AG08395 (cell line): ENCODE data around the gene OR4F17.
"Not testable (repeated sequence)": the region's sequence is repeated elsewhere in the genome, so short reads cannot be mapped to it uniquely, and the experiment has no call there.

Experiments
- DNase-seq: peaks from one replicate; pipeline ENCODE4 v3.0.0; 2012; ENCODE audit warnings: mixed read lengths, low spot score

OR4F17 gene, protein sequence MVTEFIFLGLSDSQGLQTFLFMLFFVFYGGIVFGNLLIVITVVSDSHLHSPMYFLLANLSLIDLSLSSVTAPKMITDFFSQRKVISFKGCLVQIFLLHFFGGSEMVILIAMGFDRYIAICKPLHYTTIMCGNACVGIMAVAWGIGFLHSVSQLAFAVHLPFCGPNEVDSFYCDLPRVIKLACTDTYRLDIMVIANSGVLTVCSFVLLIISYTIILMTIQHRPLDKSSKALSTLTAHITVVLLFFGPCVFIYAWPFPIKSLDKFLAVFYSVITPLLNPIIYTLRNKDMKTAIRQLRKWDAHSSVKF

DNA sequence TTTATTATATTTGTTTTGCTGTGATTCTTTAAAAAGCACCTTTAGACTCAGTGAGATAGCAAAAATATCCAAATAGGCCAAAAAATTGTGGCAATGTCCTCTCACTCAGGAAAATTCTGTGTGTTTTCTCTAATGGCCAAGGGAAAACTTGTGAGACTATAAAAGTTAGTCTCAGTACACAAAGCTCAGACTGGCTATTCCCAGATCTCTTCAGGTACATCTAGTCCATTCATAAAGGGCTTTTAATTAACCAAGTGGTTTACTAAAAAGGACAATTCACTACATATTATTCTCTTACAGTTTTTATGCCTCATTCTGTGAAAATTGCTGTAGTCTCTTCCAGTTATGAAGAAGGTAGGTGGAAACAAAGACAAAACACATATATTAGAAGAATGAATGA lies at the start of gene OR4F17:
Gene OR4F17 (plus strand): TSS at position 301 of the 400 bp plus-strand sequence. CDS start 3,575 bp downstream, outside the sequence.
- DNase-seq = not testable (repeated sequence)

DNA sequence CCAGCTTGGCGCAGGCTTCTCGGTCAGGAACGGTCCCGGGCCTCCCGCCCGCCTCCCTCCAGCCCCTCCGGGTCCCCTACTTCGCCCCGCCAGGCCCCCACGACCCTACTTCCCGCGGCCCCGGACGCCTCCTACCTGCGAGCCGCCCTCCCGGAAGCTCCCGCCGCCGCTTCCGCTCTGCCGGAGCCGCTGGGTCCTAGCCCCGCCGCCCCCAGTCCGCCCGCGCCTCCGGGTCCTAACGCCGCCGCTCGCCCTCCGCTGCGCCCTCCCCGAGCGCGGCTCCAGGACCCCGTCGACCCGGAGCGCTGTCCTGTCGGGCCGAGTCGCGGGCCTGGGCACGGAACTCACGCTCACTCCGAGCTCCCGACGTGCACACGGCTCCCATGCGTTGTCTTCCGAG lies 36.1 kb upstream of the OR4F17 start:
- DNase-seq = not testable (repeated sequence)

DNA sequence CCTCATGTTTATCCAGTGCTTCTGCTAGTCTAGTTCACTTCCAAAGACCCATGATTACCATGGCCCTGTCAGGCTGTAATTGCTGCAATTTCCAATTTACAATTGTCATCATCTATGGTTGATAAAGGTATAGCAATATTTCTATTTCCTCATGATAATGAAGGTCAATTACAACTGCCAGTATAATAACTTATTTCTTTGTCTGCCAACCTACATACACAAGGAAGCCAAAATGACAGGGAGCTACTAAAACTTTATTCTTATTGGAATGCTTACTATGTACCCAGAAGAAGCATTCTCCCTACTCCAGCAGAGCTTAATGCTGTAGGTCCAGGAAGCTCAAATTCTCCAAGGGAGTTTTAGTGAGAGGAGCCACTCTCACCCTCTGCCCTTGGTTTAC lies 24.0 kb upstream of the OR4F17 start:
- not testable (repeated sequence) for DNase-seq

DNA sequence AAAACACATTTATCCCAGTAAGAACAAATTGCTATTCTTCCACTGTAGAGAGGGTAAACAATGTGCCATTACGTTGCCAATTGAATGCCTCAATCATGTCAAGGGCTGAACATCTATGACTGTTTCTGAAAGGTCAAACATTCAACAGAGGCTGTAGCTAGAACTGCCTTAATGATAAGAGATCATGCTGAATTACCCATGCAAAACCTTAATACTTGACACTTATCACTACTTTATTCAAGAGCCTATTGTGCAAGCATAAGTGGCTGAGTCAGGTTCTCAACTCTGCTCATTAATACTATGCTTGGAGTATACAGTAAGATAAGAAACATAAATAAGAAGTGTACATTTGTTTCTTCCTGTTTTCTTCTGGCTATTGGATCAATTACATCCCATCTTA lies 23.3 kb upstream of the OR4F17 start:
- DNase-seq = not testable (repeated sequence)

DNA sequence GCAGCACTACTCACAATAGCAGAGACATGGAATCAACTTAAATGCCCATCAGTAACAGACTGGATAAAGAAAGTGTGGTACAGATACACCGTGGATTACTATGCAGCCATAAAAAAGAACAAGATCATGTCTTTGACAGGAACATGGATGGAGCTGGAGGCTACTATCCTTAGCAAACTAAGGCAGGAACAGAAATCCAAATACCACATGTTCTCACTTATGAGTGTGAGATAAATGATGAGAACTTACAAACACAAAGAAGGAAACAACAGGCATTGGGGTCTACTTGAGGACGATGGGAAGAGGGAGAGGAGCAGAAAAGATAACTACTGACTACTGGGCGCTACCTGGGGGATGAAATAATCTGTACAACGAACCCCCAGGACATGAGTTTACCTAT lies 16.2 kb upstream of the OR4F17 start:
- DNase-seq = not testable (repeated sequence)

DNA sequence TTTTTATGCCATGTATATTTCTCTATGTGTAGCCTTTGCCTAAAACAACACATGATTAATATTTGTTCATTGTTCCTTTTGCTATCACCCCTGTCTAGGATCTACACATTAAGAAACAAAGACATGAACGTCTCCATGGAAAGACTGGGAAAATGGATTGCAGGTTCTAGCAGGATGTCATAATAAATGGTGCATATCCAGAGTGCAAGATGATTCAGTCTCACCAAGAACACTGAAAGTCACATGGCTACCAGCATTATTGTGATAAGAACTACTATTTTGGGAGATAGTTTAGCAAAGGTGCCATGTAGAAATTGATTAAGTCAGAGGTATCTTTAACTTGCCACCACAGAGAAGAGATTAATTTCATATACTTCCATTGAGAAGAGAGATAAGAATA lies 12.1 kb upstream of the OR4F17 start:
- DNase-seq = not testable (repeated sequence)

DNA sequence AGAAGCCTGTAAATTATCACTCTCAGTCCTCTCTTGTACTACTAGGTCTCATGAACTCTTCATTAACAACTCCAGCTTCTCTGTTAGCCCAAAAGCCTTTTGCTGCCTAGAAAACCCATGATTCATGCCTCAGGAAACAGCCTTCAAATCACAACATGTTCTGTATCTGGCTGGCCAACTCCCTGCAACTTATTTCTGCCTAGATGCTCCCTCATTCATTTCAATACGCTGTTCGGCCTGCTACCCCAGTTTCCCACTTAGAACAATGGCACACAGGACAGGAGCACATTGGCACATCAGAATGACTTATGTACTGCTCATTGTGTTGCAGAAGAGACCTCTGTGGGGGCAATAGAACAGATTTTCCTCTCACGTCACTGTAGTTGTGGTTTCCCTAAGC lies 9.3 kb upstream of the OR4F17 start:
- DNase-seq = not testable (repeated sequence)

DNA sequence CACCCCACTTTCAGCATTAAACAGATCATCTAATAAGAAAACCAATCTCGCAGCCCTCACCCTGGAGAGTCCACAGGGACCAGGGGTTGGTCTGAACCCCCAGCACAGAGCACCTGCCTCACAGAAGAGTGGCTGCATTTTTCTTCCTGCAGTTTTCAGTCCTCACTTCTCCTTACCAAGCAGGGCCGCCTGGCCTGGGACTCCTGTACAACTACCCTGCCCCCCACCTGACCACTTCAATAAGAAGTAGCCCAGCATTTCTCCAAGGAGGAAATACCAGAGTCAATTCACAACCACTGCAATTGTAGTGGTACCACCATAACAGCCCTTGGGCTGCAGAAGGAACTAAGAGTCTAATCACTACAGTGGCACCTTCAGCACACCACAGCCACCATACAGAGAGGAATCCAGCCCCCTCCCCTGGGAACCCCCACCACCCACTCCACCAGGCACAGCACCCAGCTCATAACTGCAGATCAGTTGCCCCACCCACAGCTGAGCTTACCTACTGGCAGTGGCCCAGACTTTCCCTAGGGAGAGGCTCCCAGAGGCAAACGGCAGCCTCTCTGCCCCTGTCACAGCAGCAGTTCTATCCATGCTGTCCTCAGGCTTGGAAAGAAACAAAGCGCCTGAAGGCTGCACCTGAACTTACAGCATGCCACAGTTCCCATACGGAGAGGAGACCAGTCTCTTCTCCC lies 13.7 kb downstream of the OR4F17 start:
- not testable (repeated sequence) for DNase-seq
